GM10847 (cell line): ENCODE measurements around the gene NFAM1.

Experiments used
- POLR2A ChIP-seq: IDR thresholded peaks from 2 replicates; pipeline ENCODE4 v1.6.1; 2011; ENCODE audit not compliant: insufficient read length; ENCODE audit errors: extremely low read depth

NFAM1 gene, protein sequence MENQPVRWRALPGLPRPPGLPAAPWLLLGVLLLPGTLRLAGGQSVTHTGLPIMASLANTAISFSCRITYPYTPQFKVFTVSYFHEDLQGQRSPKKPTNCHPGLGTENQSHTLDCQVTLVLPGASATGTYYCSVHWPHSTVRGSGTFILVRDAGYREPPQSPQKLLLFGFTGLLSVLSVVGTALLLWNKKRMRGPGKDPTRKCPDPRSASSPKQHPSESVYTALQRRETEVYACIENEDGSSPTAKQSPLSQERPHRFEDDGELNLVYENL

DNA sequence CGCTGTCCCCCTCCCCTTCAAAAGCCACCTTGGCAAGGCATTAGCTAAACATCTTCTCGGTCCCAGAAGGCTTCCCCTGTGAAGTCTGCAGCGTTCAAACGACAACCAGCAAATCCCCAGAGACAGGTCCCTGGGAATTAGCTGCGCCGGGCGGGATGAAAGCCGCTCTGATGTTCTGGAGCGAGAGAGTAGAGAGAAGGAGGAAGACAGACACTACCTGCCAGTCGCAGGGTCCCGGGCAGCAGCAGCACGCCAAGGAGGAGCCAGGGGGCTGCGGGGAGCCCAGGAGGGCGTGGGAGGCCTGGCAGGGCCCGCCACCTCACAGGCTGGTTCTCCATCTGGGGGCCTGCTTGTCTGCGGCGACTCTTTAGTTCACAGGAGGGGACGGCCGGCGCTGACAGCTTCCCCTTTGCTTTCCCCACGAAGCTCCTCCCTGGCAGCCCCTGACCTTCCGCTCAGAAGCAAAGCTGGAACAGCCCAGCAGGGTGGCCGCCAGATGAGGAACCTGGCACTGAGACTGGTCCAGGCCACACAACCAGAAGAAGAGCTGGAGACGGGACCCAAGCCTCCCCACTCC is at the start of gene NFAM1:
NFAM1 (minus strand) TSS at position 384 of the 577 bp plus-strand sequence; CDS start at position 338, 46 bp downstream.
- TF ChIP-seq POLR2A = no peak

DNA sequence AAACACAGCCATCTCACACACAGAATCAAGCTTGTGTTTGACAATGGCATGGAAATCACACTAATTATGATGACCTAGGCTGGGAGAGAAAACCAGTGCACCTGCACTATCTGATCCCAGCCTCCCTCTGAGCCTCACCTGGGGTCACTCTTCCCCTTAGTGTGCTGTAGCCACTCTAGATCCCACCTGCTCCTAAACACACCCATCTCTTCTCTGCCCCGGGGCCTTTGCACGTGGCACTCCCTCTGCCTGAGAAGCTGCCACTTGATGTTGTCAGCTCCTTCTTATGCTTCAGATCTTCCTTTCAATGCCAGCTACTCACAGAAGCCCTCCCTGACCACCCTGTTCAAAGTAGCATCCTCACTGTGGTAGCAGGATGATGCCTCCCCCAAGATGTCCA is 42.9 kb upstream of the NFAM1 start:
- TF ChIP-seq POLR2A = no peak

DNA sequence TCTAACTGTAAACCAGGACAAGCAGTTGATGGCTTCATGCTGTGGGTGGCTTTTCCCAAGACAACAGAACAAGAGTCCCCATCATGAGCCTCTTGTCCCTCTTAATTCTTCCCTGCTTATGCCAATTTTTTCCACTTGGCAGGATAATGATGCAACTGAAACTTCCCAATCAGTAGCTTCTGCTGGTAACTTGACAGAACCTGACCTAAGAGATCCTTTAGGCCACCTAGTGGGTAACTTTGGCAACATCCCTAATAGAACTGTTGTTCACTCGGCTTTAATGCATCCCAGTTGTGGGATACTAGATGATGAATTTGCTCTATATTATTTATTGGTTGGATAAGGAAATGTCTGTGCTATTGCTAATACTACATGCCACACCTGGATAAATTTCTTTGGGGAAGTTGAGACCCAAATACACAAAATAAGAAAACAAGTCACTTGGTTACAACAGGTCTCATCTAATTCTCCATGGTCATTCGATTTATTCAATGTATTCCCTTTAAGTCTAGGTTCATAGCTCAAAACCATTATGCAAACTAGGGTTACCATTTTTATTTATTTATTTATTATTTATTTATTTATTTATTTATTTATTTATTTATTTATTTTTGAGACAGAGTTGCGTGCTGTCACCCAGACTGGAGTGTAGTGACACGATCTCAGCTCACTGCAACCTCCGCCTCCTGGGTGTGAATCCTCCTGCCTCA is 41.4 kb upstream of the NFAM1 start:
- no peak for TF ChIP-seq POLR2A

DNA sequence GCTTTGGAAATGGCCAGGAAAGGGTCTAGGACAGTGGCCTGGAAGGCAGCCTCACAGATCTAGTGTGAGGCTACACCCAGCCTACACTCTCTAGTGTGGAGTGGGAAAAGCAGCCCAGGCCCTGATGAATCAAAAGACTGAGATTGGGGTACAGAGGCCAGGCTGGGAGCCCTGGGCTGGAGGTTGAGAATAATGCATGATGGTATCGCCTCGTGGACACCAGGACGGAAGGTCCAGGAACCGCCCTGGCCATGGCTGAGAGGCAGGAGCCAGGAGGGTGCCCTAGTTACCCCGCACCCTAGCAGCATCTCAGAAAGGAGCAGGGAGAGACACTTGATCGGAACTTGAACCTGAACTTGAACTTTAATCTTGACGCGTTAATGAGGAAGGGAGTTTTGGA is 40.5 kb upstream of the NFAM1 start:
- no peak for TF ChIP-seq POLR2A

DNA sequence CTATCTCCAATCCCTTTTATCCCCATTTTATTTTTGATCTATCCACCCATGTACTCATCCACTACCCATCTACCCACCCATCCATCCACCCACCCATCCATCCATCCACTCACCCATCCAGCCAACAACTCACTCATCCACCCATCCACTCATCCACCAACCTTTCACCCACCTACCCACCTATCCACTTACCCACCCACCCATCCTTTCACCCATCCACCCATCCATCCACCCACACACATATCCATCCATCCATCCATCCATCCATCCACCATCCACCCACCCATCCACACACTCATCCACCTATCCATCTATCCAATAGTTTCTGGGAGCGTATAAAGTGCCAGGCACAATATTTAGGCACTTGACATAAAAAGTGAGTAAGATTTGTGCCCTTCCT is 39.2 kb upstream of the NFAM1 start:
- TF ChIP-seq POLR2A = no peak

DNA sequence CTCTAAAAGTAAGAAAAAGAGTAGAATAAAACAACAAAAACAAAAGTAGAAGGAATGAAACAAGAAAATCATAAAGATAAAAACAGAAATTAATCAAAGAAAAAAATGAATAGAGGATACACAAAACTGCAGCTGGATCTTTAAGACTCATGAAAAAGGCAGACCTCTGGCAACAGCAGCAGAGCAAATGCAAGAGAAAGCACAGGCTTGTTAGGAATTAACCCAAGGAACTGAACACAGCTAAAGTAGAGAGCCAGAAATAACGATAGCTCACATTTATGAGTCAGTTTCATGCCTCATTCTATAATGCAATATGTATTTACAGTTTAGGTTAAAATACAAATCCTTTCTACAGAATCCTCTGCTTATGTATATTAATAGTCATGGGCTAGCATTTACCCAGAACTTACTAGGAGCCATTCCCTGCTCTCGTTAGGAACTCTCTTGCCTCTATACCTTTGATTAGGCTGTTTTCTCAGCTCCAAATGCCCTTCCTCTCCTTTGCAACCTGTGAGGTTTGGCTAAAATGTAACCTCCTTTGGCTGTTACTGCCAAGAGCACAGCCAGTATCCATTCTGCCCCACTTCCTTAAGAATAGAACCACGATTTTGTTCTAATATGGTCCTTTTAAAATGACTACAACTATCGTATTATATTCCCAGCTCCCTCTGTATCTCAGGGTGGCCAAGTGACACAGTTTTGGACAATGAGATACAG is 38.3 kb upstream of the NFAM1 start:
- no peak for TF ChIP-seq POLR2A

DNA sequence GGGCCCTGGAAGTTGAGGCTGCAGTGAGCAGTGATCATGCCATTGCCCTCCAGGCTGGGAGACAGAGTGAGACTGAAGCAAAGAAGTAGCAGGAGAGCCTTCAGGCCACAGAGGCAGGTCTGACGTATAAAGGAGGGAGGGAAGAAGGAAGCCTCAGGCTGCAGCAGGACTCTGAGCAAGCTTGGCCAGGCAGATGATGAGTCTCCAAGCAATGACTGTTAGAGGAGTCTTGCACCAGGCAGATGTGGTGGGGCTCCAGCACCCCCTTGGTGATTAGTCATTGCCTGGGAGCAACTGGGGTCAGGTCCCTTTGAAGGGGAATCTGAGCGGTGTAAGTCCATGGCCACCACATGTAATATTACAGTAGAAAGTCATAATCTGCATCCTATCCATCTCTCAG is 36.6 kb upstream of the NFAM1 start:
- no peak for TF ChIP-seq POLR2A

DNA sequence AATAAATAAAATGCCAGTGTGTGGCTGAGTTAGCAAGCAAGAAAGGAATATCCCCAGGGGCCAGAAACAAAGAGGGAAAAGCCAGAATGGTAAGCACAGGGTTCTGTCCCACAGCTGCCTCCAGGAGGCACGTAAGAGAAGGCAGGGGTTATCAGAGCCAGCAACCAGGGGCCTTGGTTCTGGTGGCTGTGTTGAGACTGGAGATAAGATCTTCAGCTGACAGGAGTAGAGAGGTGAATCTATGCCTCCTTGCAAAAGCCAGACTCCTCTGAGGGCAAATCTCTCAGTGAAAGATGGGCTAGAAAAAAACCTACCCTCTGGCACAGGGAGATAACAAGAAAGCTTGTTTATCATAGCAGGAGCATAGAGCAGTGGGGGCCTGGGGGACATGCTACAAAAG is 29.8 kb upstream of the NFAM1 start:
- TF ChIP-seq POLR2A = no peak

DNA sequence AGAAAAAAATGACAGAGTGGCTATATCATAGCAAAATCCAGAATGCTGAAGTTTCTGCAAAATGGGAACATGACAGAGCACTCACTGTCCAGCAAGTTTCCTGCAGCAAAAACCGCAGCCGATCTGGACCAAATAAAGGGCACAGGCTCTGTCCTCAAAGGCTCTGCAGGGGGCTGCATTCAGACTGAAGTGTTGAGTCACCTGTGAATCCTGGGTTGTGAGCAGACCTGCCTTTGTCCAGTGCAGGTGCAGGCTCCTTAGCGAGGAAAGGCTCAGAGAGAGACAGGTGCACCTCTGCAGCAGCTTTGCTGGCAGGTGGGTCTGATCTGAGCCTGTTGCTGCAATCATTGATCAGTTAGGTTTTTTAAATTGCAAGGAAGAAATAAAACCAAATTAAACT is 29.3 kb upstream of the NFAM1 start:
- TF ChIP-seq POLR2A = no peak

DNA sequence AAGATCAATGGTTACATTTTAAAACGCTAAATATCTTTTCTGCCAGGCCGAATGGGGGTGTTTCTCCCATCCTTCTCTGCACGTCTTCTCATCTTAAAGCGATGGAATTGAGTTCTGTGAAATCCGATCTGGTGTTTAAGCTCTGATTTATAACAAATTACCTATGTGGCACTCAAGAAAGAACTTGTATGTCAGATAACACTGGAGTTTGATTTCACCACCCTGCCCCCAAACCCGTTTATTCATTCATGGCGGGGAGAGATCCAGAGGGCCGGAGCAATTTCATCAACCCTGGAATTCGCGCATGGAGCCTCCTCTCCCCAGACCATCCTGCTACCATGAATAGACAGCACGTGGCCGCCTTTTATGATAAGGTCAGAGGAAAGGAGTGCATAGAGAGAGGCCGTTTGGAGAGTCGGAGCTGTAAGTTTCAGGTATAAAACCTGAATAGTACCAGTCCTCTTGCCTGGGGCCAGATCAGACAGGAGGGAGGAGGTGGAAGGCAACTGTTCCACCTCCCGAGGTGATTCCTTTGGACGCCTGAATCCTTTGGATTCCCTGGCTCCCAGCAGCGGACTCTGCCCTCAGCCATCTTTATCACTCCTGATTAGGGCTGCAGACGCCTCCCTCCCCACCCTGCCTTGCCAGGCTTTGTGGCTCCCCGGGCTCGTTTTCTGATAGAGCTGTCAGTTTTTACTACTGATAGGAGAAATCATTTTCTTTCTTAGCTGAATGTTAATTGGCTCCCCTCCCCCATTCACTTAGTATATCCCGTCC is 27.3 kb upstream of the NFAM1 start:
- TF ChIP-seq POLR2A = no peak

DNA sequence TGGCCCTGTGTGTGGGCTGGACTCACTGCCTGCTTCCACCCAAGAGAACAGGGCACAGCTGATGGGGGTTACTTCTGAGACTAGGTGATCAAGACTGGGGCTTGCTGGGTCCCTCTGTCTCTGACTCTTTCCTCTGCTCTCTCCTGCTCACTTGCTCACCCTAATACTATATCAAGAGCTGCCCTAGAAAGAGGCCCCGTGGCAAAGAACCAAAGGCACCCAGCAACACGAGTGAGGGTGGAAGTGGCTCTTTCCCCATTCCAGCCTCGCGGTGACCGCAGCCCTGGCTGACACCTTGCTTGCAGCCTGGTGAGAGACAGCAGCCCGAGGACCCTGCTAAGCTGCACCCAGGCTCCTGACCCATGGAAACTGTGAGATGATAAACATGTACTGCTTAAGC is 20.7 kb upstream of the NFAM1 start:
- TF ChIP-seq POLR2A = no peak

DNA sequence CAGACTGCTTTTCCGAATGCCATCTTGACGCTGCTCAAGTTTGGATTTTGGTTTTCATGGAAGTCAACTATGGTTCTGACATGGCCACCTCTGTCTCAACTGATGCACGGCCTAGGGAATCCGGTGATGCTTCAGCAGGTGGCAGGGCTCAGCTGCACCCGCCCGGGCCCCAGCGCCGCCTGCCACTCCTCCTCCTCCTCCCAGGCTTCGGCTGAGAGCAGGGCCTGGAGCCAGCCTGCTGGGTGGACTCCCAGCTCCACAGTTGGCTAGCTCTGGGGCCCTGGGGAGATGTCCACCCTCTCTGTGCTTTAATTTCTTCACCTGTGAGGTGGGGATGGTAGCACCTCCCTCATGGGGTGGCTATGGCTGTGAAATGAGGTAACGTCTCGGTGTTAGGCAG is 20.3 kb upstream of the NFAM1 start:
- TF ChIP-seq POLR2A = no peak

DNA sequence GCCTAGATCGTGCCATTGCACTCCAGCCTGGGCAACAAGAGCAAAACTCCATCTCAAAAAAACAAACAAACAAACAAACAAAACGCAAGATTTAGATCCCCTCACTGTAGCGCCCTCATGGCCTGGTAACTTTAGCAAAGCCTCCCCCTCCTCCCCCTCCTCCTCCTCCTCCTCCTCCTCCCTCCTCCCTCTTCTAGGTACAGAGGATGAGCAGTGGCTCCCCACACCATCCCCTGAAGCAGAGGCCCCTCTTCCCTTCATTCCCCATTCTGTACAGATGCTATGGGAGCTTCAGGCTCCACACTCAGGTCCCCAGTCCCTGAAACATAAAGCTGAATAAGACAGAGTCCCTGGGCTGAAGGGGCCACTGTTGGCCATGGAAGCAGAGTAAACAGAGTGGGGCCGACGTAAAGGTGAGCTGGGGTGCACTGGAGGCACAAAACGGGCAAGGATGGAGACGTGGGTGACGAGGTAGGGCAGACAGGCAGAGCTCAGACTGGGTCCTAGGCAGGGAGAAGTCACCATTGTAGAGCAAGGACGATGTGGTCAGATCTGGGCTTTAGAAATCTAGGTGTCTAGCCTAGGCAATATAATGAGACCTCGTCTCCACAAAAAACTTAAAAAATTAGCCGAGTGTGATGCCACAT is 19.4 kb upstream of the NFAM1 start:
- no peak for TF ChIP-seq POLR2A

DNA sequence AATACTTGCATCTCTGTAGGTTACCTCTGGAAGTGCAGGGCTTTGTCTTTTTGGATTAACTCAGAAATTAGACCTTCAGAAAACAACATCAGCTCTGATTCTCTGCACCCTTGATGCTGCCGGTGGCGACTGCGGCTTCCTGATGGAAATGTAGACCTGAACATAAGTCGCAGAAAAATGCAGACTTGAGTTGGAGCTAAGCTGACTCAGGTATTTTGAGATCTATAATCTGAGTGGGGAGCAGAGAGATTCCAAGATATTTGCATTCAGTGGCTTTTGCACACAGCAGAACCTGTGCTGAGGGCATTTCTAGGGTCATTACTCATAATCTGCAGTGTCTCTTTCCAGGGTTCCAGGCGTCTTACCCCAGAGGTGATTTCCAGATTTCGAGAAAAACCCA is 18.7 kb upstream of the NFAM1 start:
- TF ChIP-seq POLR2A = no peak

DNA sequence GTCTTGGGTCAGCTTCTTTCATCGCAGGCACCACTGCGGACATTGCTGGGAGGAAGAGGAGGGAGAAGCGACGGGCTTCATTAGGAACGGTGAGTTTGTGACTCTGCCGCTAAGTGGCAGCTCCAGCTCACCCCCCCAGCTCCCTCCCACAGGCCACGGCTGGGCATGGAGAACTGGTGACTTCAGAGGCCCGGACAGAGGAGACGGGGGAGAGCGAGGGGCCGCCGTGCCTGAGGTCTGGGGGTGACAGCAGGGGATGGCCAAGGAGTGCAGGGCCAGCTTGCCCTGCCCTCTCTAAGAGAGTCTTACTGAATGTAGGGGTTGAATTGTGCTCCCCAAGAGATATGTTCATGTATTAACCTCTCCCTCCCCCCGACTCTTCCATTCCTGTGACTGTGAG is 13.9 kb upstream of the NFAM1 start:
- TF ChIP-seq POLR2A = no peak
